Measurements from ENCODE around the gene PXT1. TPM values are rescaled to one million over a fixed set of nuclear protein-coding genes. Genes with fewer than 3 reads are reported as not detected.

The PXT1 gene
- total RNA-seq, 4 donors from 2014 or later, result not detected

- Histone ChIP-seq H3K36me3 (no peaks in the 10 kb centered on the region), H3K4me1 (peaks cover 0 to 19% (median 2%) of the 10 kb centered on the region in 4 donors), H3K27ac (peak overlapping the region in 2 of 4 donors; percentile 39 to 72), H3K9me3 (no peaks in the 10 kb centered on the region), H3K27me3 (no peaks in the 10 kb centered on the region), H3K4me3 (no peak overlapping the region)
- DNase-seq, result no peak
- TF ChIP-seq CTCF (IDR thresholded peaks at IDR 0.05) (no peak), POLR2A (IDR thresholded peaks at IDR 0.05) (no peak)
Observed at GRCh38 chr6:36350681-36351571, 91.7 kb downstream of the PXT1 start.

- TF ChIP-seq CTCF (IDR thresholded peaks at IDR 0.05), result no peak
- no peak for TF ChIP-seq POLR2A (IDR thresholded peaks at IDR 0.05)
- Histone ChIP-seq H3K27ac (peak overlapping the region in 2 of 4 donors; percentile 39 to 72), H3K9me3 (no peaks in the 10 kb centered on the region), H3K4me3 (no peak overlapping the region), H3K27me3 (no peaks in the 10 kb centered on the region), H3K36me3 (no peaks in the 10 kb centered on the region), H3K4me1 (peaks cover 0 to 19% (median 2%) of the 10 kb centered on the region in 4 donors)
- DNase-seq, result no peak
Observed at GRCh38 chr6:36350082-36350481, 92.6 kb downstream of the PXT1 start.

- peak; percentile 28 to 86 (median 82) for DNase-seq
- TF ChIP-seq CTCF (IDR thresholded peaks at IDR 0.05), result no peak
- no peak for TF ChIP-seq POLR2A (IDR thresholded peaks at IDR 0.05)
- Histone ChIP-seq H3K27ac (no peak overlapping the region), H3K4me1 (peaks cover 0 to 19% (median 2%) of the 10 kb centered on the region in 4 donors), H3K36me3 (no peaks in the 10 kb centered on the region), H3K4me3 (no peak overlapping the region), H3K27me3 (no peaks in the 10 kb centered on the region), H3K9me3 (no peaks in the 10 kb centered on the region)
Observed at GRCh38 chr6:36349240-36349639, 93.4 kb downstream of the PXT1 start.

- H3K27ac ChIP-seq, result peak overlapping the region in 2 of 4 donors; percentile 46 to 68
- no peak for DNase-seq
- H3K27me3 ChIP-seq, result no peaks in the 10 kb centered on the region
- H3K9me3 ChIP-seq, result no peaks in the 10 kb centered on the region
- no peaks in the 10 kb centered on the region for H3K36me3 ChIP-seq
- TF ChIP-seq CTCF (IDR thresholded peaks at IDR 0.05) (no peak), POLR2A (IDR thresholded peaks at IDR 0.05) (no peak)
- peaks cover 0 to 19% (median 2%) of the 10 kb centered on the region in 4 donors for H3K4me1 ChIP-seq
- H3K4me3 ChIP-seq, result no peak overlapping the region
Observed at GRCh38 chr6:36347621-36348020, 95.0 kb downstream of the PXT1 start.

- Histone ChIP-seq H3K4me3 (no peak overlapping the region), H3K4me1 (peaks cover 0 to 19% (median 2%) of the 10 kb centered on the region in 4 donors), H3K36me3 (no peaks in the 10 kb centered on the region), H3K9me3 (no peaks in the 10 kb centered on the region), H3K27me3 (no peaks in the 10 kb centered on the region), H3K27ac (peak overlapping the region in 1 of 4 donors; percentile 68)
- TF ChIP-seq POLR2A (IDR thresholded peaks at IDR 0.05) (no peak), CTCF (IDR thresholded peaks at IDR 0.05) (no peak)
- DNase-seq, result no peak
Observed at GRCh38 chr6:36346486-36347273, 96.0 kb downstream of the PXT1 start.
